GM21619 (cell line): ENCODE measurements around the gene ROR2.
A peak's percentile ranks its signal among the peaks of the same experiment; 100 is the strongest.

Experiments
- ATAC-seq: cut with Tn5 transposase; IDR thresholded peaks from one replicate; pipeline ENCODE4 v1.9.1; 2021; ENCODE audit not compliant: unreplicated experiment

ROR2 gene

GRCh38 chr9:91753711-91754110 is 196.3 kb downstream of the ROR2 start:
- no peak for ATAC-seq

GRCh38 chr9:91751922-91752321 is 198.1 kb downstream of the ROR2 start:
- no peak for ATAC-seq

GRCh38 chr9:91750343-91750742 is 199.7 kb downstream of the ROR2 start:
- no peak for ATAC-seq

- ATAC-seq = no peak
Observed at GRCh38 chr9:91746904-91747303, 203.1 kb downstream of the ROR2 start.

- no peak for ATAC-seq
Observed at GRCh38 chr9:91746357-91746756, 203.7 kb downstream of the ROR2 start.

GRCh38 chr9:91744114-91744513 is 205.9 kb downstream of the ROR2 start:
- ATAC-seq = no peak

GRCh38 chr9:91741522-91741921 is 208.5 kb downstream of the ROR2 start:
- ATAC-seq = no peak

GRCh38 chr9:91740701-91741100 is 209.3 kb downstream of the ROR2 start:
- ATAC-seq = no peak

- ATAC-seq = no peak
Observed at GRCh38 chr9:91736898-91737601, 213.0 kb downstream of the ROR2 start.

- ATAC-seq = no peak
Observed at GRCh38 chr9:91736311-91736710, 213.7 kb downstream of the ROR2 start.

GRCh38 chr9:91735049-91735448 is 215.0 kb downstream of the ROR2 start:
- no peak for ATAC-seq

- no peak for ATAC-seq
Observed at GRCh38 chr9:91734371-91734981, 215.6 kb downstream of the ROR2 start.

- no peak for ATAC-seq
Observed at GRCh38 chr9:91733006-91733624, 216.9 kb downstream of the ROR2 start.

GRCh38 chr9:91732187-91733005 is 217.6 kb downstream of the ROR2 start:
- no peak for ATAC-seq

- no peak for ATAC-seq
Observed at GRCh38 chr9:91730806-91731205, 219.2 kb downstream of the ROR2 start.

- no peak for ATAC-seq
Observed at GRCh38 chr9:91729558-91729842, 220.5 kb downstream of the ROR2 start.

GRCh38 chr9:91727972-91728371 is 222.1 kb downstream of the ROR2 start:
- ATAC-seq = no peak

GRCh38 chr9:91727316-91727861 is 222.6 kb downstream of the ROR2 start:
- peak; percentile 67 for ATAC-seq

- no peak for ATAC-seq
Observed at GRCh38 chr9:91726406-91727100, 223.5 kb downstream of the ROR2 start.

GRCh38 chr9:91725651-91726050 is 224.4 kb downstream of the ROR2 start:
- ATAC-seq = no peak
